GM19397 (cell line): ENCODE measurements around the gene MS4A10.
"Not testable (repeated sequence)": the region's sequence is repeated elsewhere in the genome, so short reads cannot be mapped to it uniquely, and the experiment has no call there.

ENCODE experiments used
- ATAC-seq: cut with Tn5 transposase; IDR thresholded peaks from one replicate; pipeline ENCODE4 v1.9.1; 2021; ENCODE audit warnings: mild to moderate bottlenecking, moderate library complexity; ENCODE audit not compliant: unreplicated experiment

The MS4A10 gene

GRCh38 chr11:60785136-60785535, at the start of gene MS4A10:
Gene MS4A10 (plus strand): TSS chr11:60785333. CDS start chr11:60790336, 5,003 bp downstream.
- ATAC-seq: no peak

- no peak for ATAC-seq
Observed at GRCh38 chr11:60739114-60739513, 46.0 kb upstream of the MS4A10 start.

GRCh38 chr11:60740573-60740972, 44.6 kb upstream of the MS4A10 start:
- ATAC-seq: no peak

- no peak for ATAC-seq
Observed at GRCh38 chr11:60741421-60741820, 43.7 kb upstream of the MS4A10 start.

- no peak for ATAC-seq
Observed at GRCh38 chr11:60743058-60743457, 42.1 kb upstream of the MS4A10 start.

GRCh38 chr11:60744114-60744513, 41.0 kb upstream of the MS4A10 start:
- ATAC-seq: no peak

GRCh38 chr11:60747359-60747873, 37.7 kb upstream of the MS4A10 start:
- no peak for ATAC-seq

GRCh38 chr11:60748225-60748624, 36.9 kb upstream of the MS4A10 start:
- ATAC-seq: no peak

- no peak for ATAC-seq
Observed at GRCh38 chr11:60748821-60749220, 36.3 kb upstream of the MS4A10 start.

GRCh38 chr11:60750911-60751310, 34.2 kb upstream of the MS4A10 start:
- no peak for ATAC-seq

- ATAC-seq: no peak
Observed at GRCh38 chr11:60753309-60753708, 31.8 kb upstream of the MS4A10 start.

- ATAC-seq: no peak
Observed at GRCh38 chr11:60754887-60755286, 30.2 kb upstream of the MS4A10 start.

GRCh38 chr11:60756307-60757032, 28.7 kb upstream of the MS4A10 start, which contains the start of gene MS4A15:
Gene MS4A15 (plus strand): TSS chr11:60756867. CDS start chr11:60763734, 6,867 bp downstream.
- ATAC-seq: no peak

GRCh38 chr11:60757231-60757800, 27.8 kb upstream of the MS4A10 start:
- no peak for ATAC-seq

GRCh38 chr11:60758671-60759070, 26.5 kb upstream of the MS4A10 start:
- ATAC-seq: not testable (repeated sequence)

GRCh38 chr11:60759438-60760225, 25.5 kb upstream of the MS4A10 start:
- not testable (repeated sequence) for ATAC-seq

- no peak for ATAC-seq
Observed at GRCh38 chr11:60761436-60762190, 23.5 kb upstream of the MS4A10 start.

GRCh38 chr11:60762851-60763691, 22.1 kb upstream of the MS4A10 start:
- peak; percentile 67 for ATAC-seq

- no peak for ATAC-seq
Observed at GRCh38 chr11:60763692-60764369, 21.3 kb upstream of the MS4A10 start.
